ENCODE data around the gene UBAC1.

The UBAC1 gene

GRCh38 chr9:135993409-135993742, 32.2 kb upstream of the UBAC1 start:
- no peak for DNase-seq

- DNase-seq, result no peak
These were observed 31.6 kb upstream of the UBAC1 start for GRCh38 chr9:135992486-135993408.

GRCh38 chr9:135991771-135992170, 30.6 kb upstream of the UBAC1 start:
- DNase-seq, result no peak

- DNase-seq, result no peak
These were observed 29.6 kb upstream of the UBAC1 start for GRCh38 chr9:135990468-135991429.

GRCh38 chr9:135989722-135990467, 28.7 kb upstream of the UBAC1 start:
- DNase-seq, result no peak

GRCh38 chr9:135989157-135989556, 28.0 kb upstream of the UBAC1 start:
- DNase-seq, result no peak

- DNase-seq, result no peak
These were observed 27.3 kb upstream of the UBAC1 start for GRCh38 chr9:135988493-135988892.

- no peak for DNase-seq
These were observed 26.7 kb upstream of the UBAC1 start for GRCh38 chr9:135987838-135988404.

GRCh38 chr9:135986605-135987004, 25.4 kb upstream of the UBAC1 start:
- no peak for DNase-seq

- DNase-seq, result no peak
These were observed 24.7 kb upstream of the UBAC1 start for GRCh38 chr9:135985889-135986288.

GRCh38 chr9:135985459-135985774, 24.2 kb upstream of the UBAC1 start:
- no peak for DNase-seq

GRCh38 chr9:135984072-135984710, 23.0 kb upstream of the UBAC1 start:
- no peak for DNase-seq

GRCh38 chr9:135983208-135984071, 22.3 kb upstream of the UBAC1 start:
- DNase-seq, result no peak

GRCh38 chr9:135982499-135983207, 21.5 kb upstream of the UBAC1 start:
- no peak for DNase-seq

GRCh38 chr9:135980926-135981630, 19.9 kb upstream of the UBAC1 start:
- DNase-seq, result no peak

GRCh38 chr9:135979547-135980166, 18.5 kb upstream of the UBAC1 start:
- DNase-seq, result no peak

- DNase-seq, result no peak
These were observed 17.7 kb upstream of the UBAC1 start for GRCh38 chr9:135978642-135979546.

- no peak for DNase-seq
These were observed 15.8 kb upstream of the UBAC1 start for GRCh38 chr9:135976944-135977343.

Data from activated gamma-delta T cell (primary cell).